Amygdala (tissue), 56 donors: Measurements from ENCODE around the gene SCNN1B.
"Not testable (repeated sequence)": the region's sequence is repeated elsewhere in the genome, so short reads cannot be mapped to it uniquely, and the experiment has no call there.

Source experiments
- DNase-seq, 56 donors: peaks; one replicate each; lab custom pipeline; 2025; lab: John Stamatoyannopoulos, UW

Gene SCNN1B

GRCh38 chr16:23377071-23377931 is 75.2 kb downstream of the SCNN1B start:
- DNase-seq: no peak

DNA sequence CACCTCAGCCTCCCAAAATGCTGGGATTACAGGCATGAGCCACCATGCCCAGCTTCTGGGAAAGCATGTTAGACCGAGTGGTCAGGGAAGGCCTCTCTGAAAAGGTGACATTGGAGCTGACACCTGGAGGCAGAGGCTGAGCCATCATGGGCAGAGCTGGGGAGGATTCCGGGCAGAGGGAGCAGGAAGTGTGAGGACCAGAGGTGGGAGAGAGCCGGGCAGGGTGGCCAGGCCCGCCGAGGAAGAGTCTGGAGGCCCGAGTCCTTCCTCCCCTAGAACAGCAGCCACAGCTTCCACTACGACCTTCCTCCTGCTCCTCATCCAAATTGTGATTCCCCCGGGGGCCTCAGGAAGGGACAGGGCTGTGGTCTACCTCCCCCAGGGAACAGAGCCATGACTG is 76.2 kb downstream of the SCNN1B start:
- DNase-seq: no peak

GRCh38 chr16:23378921-23379320 is 76.8 kb downstream of the SCNN1B start:
- DNase-seq: peak in 1 of 56 donors; percentile 13

GRCh38 chr16:23379707-23380106 is 77.6 kb downstream of the SCNN1B start:
- no peak for DNase-seq

DNA sequence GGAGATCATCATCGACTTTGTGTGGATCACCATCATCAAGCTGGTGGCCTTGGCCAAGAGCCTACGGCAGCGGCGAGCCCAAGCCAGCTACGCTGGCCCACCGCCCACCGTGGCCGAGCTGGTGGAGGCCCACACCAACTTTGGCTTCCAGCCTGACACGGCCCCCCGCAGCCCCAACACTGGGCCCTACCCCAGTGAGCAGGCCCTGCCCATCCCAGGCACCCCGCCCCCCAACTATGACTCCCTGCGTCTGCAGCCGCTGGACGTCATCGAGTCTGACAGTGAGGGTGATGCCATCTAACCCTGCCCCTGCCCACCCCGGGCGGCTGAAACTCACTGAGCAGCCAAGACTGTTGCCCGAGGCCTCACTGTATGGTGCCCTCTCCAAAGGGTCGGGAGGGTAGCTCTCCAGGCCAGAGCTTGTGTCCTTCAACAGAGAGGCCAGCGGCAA is 78.4 kb downstream of the SCNN1B start:
- no peak for DNase-seq

GRCh38 chr16:23381702-23382101 is 79.6 kb downstream of the SCNN1B start:
- not testable (repeated sequence) for DNase-seq

GRCh38 chr16:23382279-23382678 is 80.2 kb downstream of the SCNN1B start:
- DNase-seq: no peak

GRCh38 chr16:23383881-23384280 is 81.8 kb downstream of the SCNN1B start:
- DNase-seq: no peak

GRCh38 chr16:23384878-23385277 is 82.8 kb downstream of the SCNN1B start:
- no peak for DNase-seq

DNA sequence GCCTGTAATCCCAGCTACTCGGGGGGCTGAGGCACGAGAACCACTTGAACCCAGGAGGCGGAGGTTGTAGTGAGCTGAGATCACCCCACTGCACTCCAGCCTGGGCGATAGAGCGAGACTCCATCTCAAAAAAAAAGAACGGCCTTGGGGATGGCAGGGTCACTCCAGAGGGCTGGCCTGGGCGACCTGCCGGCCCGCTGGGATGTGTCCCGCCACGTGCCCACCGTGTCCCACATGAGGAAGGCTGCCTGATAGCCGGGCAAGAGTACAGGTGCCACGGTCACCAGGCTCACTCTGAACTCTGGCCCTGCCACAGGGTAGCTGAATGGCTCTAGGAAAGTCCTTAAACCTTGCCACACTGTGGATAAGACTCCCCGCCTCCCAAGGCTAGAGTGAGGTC is 83.3 kb downstream of the SCNN1B start:
- DNase-seq: no peak

GRCh38 chr16:23387666-23388065 is 85.6 kb downstream of the SCNN1B start:
- no peak for DNase-seq

DNA sequence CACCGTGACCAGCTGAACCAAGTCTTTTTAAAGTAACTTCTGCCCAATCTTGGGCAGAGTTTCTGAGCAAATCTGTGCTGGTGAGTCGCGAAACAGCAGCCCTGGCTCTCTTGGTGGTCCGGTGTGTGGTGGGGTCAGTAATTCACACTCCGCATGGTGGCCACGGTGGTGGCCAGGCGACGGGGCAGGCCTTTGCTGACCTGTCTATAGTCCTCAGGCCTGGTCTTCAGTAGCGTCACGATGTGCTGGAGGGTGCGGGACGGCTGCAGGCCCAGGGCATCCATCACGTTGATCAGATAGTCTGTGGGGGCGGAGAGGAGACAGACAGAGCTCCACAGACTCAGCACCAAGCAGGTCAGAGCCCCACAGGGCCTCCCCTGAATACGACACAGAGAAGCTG is 86.7 kb downstream of the SCNN1B start:
- DNase-seq: no peak

DNA sequence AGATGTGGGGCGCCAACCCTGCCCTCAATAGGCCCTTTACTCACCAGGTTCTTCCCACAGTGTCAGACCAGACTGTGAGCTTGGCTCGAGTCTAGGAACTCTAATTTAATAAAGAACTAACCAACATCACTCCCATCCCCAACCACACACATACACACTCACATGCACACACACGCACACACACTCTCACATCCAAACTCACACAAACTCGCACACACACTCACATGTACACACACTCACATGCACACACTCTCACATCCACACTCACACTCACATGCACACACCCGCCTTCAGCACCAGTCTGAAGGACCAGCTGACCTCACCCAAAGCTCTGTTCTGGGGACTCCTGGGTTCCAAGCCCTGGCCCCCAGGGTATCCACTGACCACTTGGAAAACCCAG is 87.1 kb downstream of the SCNN1B start:
- no peak for DNase-seq

GRCh38 chr16:23389936-23390335 is 87.8 kb downstream of the SCNN1B start:
- DNase-seq: not testable (repeated sequence)

GRCh38 chr16:23391381-23392222 is 89.5 kb downstream of the SCNN1B start:
- DNase-seq: no peak

GRCh38 chr16:23392223-23392600 is 90.1 kb downstream of the SCNN1B start:
- no peak for DNase-seq

DNA sequence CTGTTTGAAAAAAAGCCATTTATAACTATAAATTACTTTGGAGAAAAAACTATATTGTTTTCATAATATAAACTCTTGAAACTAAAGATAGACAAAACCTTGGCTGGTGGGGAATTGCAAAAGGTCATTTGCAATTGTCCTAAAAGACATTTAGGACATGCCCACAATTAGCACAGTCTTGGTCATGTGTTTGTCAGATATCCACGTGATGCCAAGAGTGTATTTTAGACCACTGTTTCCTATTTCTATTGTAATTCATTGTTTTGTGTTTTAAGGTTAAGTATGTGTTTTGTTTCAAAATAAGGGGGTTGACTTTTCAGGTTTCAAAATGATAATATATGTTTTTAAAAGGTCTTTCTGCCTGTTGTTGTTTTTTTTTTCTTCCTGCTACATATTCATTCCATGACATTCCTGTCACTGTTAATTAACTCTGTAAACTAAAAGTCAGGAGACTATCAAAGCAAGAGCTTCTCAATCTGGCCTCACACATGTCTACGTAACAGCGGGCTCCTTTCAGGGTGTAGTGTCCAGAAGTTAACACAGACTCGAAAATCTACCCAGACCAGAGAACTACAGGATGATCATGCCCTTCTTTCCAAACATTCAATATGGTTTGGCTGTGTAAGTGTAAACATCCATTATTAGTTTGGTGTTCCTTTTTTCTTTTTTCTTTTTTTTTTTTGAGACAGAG is 92.2 kb downstream of the SCNN1B start:
- DNase-seq: no peak

- DNase-seq: no peak
Observed at GRCh38 chr16:23395732-23396131, 93.6 kb downstream of the SCNN1B start.

DNA sequence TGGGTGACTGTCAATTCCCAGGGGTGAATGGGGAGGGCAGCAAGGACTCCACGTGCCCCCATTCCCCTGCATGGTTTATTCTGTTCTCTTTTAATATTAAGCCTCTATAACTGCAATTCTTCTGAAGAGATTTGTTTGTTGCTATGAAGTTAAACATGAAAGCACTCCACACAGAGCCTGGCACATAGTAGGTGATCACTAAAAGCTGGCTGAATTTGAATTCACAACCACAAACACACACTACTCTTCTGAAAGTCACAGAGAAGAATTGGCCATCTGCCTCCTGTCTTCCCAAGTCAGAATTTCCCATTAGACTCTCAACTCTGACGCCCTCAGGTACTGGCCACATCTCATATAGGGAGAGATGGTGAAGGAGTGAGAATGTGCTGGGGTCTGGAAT is 95.4 kb downstream of the SCNN1B start:
- no peak for DNase-seq

GRCh38 chr16:23398987-23399805 is 97.1 kb downstream of the SCNN1B start:
- peak in 20 of 56 donors; percentile 3 to 47 (median 15) for DNase-seq
